ENCODE measurements around the gene TOX3. TPM values are rescaled to one million over a fixed set of nuclear protein-coding genes. Genes with fewer than 3 reads are reported as not detected.

The TOX3 gene
- total RNA-seq, 4 donors from 2014 or later: 1.7 TPM; not detected in 3

- H3K27ac ChIP-seq: peak overlapping the region in 1 of 4 donors; percentile 56
- peaks cover 0 to 76% of the 10 kb centered on the region in 2 donors for H3K27me3 ChIP-seq
Measured at GRCh38 chr16:52545222-52545897, 1.6 kb downstream of the TOX3 start.

DNA sequence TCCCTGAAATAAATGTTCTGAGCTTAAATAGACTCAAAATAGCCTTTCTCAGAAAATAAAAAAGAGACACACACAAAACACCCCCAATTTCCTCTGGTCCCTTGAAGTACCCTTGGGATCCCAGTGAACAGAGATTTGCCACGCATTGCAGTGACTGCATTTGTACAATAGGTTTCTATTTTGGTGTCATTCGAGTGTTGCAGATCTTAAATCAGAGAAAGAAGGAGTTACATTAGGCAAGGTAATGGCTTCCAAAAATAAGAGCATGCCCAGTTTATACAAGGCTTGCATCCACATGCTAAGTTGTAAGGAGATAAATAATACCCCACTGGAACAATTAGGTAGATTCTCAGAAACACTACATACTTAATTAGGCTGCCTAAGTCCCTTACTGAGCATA, 2.2 kb downstream of the TOX3 start:
- WGBS, 2 donors: 27 to 35% methylated on average over 2 of the region's 2 CpGs
- peaks cover 0 to 73% of the 10 kb centered on the region in 2 donors for H3K27me3 ChIP-seq
- no peak for TF ChIP-seq POLR2A (IDR thresholded peaks at IDR 0.05)
- TF ChIP-seq EP300 (IDR thresholded peaks at IDR 0.05): no peak
- TF ChIP-seq, protein P1, sequence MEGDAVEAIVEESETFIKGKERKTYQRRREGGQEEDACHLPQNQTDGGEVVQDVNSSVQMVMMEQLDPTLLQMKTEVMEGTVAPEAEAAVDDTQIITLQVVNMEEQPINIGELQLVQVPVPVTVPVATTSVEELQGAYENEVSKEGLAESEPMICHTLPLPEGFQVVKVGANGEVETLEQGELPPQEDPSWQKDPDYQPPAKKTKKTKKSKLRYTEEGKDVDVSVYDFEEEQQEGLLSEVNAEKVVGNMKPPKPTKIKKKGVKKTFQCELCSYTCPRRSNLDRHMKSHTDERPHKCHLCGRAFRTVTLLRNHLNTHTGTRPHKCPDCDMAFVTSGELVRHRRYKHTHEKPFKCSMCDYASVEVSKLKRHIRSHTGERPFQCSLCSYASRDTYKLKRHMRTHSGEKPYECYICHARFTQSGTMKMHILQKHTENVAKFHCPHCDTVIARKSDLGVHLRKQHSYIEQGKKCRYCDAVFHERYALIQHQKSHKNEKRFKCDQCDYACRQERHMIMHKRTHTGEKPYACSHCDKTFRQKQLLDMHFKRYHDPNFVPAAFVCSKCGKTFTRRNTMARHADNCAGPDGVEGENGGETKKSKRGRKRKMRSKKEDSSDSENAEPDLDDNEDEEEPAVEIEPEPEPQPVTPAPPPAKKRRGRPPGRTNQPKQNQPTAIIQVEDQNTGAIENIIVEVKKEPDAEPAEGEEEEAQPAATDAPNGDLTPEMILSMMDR (IDR thresholded peaks at IDR 0.05): no peak

More at GRCh38 chr16:52545222-52545897, 1.6 kb downstream of the TOX3 start:
- no peak for TF ChIP-seq POLR2A (IDR thresholded peaks at IDR 0.05)
- no peak for TF ChIP-seq EP300 (IDR thresholded peaks at IDR 0.05)
- TF ChIP-seq, protein P1 (IDR thresholded peaks at IDR 0.05): no peak
- no peaks in the 10 kb centered on the region for H3K36me3 ChIP-seq
- H3K4me3 ChIP-seq: peak overlapping the region in 3 of 4 donors; percentile 7 to 45 (median 37)
- H3K4me1 ChIP-seq: peaks cover 0 to 18% (median 12%) of the 10 kb centered on the region in 4 donors
- DNase-seq (ENCODE audit: low spot score in 2 of 2): no peak
- WGBS, 2 donors: 5 to 6% methylated on average over 36 of the region's 36 CpGs
- no peaks in the 10 kb centered on the region for H3K9me3 ChIP-seq

GRCh38 chr16:52543654-52544053, 3.3 kb downstream of the TOX3 start:
- TF ChIP-seq, protein P1 (IDR thresholded peaks at IDR 0.05): no peak
- TF ChIP-seq EP300 (IDR thresholded peaks at IDR 0.05) (no peak), POLR2A (IDR thresholded peaks at IDR 0.05) (no peak)
- Histone ChIP-seq H3K27me3 (peaks cover 0 to 63% of the 10 kb centered on the region in 2 donors), H3K36me3 (no peaks in the 10 kb centered on the region), H3K27ac (no peak overlapping the region), H3K4me1 (peaks cover 0 to 18% (median 12%) of the 10 kb centered on the region in 4 donors), H3K4me3 (no peak overlapping the region), H3K9me3 (no peaks in the 10 kb centered on the region)
- DNase-seq (ENCODE audit: low spot score in 2 of 2): no peak
- WGBS, 2 donors: 44 to 54% methylated on average over 4 of the region's 4 CpGs

More for the DNA sequence above, 2.2 kb downstream of the TOX3 start:
- Histone ChIP-seq H3K36me3 (no peaks in the 10 kb centered on the region), H3K9me3 (no peaks in the 10 kb centered on the region), H3K27ac (no peak overlapping the region), H3K4me1 (peaks cover 0 to 18% (median 12%) of the 10 kb centered on the region in 4 donors), H3K4me3 (peak overlapping the region in 1 of 4 donors; percentile 37)
- DNase-seq (ENCODE audit: low spot score in 2 of 2): no peak

DNA sequence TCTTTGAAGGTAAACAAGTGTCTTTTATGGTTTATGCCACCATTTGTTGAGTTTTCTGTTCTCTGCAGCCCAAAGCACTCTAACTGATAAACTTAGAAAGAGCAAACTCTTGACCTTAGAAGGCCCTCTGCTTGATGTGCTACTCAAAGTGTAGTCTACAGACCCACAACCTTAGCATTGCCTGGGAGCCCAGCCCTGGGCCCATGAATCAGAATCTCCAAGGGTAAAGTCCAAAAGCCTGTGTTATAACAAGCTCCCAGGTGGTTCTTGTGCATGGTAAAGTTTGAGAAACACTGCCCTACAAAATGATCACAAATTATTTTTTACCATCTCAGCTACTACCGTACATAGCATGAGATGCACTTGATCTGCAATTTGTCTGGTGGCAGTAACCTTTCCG, 6.0 kb downstream of the TOX3 start:
- peaks cover 0 to 42% of the 10 kb centered on the region in 2 donors for H3K27me3 ChIP-seq
- H3K4me3 ChIP-seq: no peak overlapping the region
- H3K9me3 ChIP-seq: no peaks in the 10 kb centered on the region
- no peaks in the 10 kb centered on the region for H3K36me3 ChIP-seq
- 92 to 94% methylated on average over 2 of the region's 2 CpGs for WGBS, 2 donors
- TF ChIP-seq, protein P1 (IDR thresholded peaks at IDR 0.05): no peak
- no peak for TF ChIP-seq POLR2A (IDR thresholded peaks at IDR 0.05)
- TF ChIP-seq EP300 (IDR thresholded peaks at IDR 0.05): no peak
- DNase-seq (ENCODE audit: low spot score in 2 of 2): no peak
- peaks cover 0 to 10% (median 7%) of the 10 kb centered on the region in 4 donors for H3K4me1 ChIP-seq
- no peak overlapping the region for H3K27ac ChIP-seq

DNA sequence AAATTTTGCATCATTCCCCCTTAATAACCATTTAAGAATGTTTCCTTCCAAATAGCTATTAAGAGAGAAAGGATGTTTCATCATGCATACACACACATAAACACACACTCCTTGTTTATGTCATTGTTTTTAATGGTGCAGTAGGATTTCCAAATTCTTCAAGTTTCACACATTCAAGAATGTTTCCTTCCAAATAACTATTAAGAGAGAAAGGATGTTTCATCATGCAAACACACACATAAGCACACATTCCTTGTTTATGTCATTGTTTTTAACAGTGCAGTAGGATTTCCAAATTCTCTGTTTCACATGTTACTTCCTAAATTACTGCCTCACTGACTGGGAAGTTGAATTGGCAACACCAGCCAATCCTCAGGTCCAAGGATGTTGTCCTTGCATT, 7.8 kb downstream of the TOX3 start:
- no peak overlapping the region for H3K4me3 ChIP-seq
- DNase-seq (ENCODE audit: low spot score in 2 of 2): no peak
- H3K27me3 ChIP-seq: peaks cover 0 to 26% of the 10 kb centered on the region in 2 donors
- no peak overlapping the region for H3K27ac ChIP-seq
- TF ChIP-seq POLR2A (IDR thresholded peaks at IDR 0.05) (no peak), EP300 (IDR thresholded peaks at IDR 0.05) (no peak)
- TF ChIP-seq, protein P1 (IDR thresholded peaks at IDR 0.05): no peak
- no peaks in the 10 kb centered on the region for H3K9me3 ChIP-seq
- H3K4me1 ChIP-seq: no peaks in the 10 kb centered on the region
- H3K36me3 ChIP-seq: no peaks in the 10 kb centered on the region
